ENCODE results near the gene MYH9.
A peak's percentile ranks its signal among the peaks of the same experiment; 100 is the strongest.

Gene MYH9

DNA sequence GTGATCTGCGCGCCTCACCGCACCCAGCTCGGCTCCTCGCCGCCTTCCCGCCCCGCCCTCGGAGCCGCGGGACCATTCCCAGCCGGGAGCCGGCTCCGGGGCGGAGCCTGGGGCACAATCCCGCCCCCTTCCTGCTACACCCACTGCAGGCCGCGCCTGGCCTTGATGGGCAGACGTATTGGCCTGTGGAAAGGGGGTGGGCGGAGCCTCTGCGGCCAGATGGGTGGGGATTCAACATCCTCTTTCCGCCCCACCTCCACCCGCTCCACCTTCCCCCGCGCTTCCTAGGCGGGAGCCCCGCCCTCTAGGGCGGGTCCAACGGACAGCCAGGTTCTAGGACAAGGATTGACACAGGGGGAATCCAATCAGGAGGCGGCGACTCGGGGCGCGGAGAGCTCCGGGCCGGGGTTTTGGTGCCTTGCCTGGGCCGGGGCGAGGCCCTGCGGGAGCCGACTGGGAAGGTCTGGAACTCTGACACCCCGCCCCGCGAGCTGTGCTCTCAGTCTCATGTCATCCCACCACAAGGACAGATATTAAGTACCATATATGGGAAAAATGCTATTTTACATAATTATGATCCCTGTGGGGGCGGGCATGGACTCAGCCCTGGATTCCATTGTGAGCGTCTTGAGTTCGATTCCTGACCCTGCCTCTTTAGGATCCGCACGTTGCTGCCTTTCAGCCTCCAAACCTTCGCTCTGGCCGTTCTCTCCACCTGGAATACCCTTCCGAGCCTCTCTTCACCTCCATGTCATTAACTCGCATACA lies at the start of gene MYH9:
Gene MYH9, minus strand, starts transcription at position 9 of the 768 bp plus-strand sequence. CDS start 38,731 bp downstream, outside the sequence.
- in situ Hi-C loops (cut with HindIII; ENCODE audit: low sequenced_read_pairs) = no loop called here
- H3K4me3 ChIP-seq (ENCODE audit: low read depth, low read length) = peak within 1 kb of the TSS; percentile 97
- TF ChIP-seq, protein P1, sequence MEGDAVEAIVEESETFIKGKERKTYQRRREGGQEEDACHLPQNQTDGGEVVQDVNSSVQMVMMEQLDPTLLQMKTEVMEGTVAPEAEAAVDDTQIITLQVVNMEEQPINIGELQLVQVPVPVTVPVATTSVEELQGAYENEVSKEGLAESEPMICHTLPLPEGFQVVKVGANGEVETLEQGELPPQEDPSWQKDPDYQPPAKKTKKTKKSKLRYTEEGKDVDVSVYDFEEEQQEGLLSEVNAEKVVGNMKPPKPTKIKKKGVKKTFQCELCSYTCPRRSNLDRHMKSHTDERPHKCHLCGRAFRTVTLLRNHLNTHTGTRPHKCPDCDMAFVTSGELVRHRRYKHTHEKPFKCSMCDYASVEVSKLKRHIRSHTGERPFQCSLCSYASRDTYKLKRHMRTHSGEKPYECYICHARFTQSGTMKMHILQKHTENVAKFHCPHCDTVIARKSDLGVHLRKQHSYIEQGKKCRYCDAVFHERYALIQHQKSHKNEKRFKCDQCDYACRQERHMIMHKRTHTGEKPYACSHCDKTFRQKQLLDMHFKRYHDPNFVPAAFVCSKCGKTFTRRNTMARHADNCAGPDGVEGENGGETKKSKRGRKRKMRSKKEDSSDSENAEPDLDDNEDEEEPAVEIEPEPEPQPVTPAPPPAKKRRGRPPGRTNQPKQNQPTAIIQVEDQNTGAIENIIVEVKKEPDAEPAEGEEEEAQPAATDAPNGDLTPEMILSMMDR (IDR thresholded peaks at IDR 0.05; ENCODE audit: low read depth, low read length) = no peak
- DNase-seq (ENCODE audit: low read depth, low spot score) = peak; percentile 100

DNA sequence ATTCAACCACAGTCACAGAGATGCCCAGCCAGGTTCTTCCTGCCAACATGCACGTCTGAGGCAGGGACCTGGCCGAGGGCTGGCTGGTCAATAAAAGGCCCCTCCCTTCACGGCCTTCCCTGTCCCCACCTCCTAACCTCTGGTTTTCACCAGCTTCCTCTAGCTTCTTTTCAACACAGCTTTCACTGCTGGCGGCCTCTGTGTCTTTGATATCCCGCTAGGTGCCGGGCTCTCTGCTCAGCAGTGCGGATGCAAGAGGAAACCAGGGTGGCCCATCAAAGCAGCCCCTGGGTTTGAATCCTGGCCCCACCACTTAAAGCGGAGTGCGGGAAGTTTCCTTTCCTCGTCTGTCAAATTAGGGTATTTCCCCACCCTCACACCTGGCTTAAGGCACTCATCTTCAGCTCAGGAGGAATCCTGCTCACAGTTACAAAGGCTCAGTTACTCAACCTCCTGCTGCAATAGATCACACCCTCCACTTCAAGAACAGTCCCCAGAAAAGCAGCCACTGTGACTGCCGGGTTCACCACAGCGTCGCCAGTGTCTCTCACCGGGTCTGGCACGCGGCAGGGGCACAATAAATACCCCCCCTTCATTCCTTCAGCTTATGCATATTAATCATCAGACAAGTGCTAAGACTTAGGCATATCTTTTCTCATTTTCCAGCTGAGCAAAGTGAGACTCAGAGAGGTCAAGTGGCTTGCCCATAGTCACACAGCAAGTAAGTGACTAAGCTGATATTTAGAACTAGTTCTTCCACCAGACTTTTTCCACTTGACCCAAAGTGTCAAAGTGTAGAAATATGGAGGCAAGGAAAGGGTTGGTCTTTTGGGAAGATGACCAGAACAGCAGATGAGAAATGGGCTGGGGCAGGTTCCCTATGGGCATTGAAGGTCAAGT lies 48.0 kb upstream of the MYH9 start:
- TF ChIP-seq, protein P1 (IDR thresholded peaks at IDR 0.05; ENCODE audit: low read depth, low read length) = no peak
- no peak overlapping the region for H3K4me3 ChIP-seq (ENCODE audit: low read depth, low read length)
- in situ Hi-C loops (cut with HindIII; ENCODE audit: low sequenced_read_pairs) = no loop called here
- DNase-seq (ENCODE audit: low read depth, low spot score) = no peak

DNA sequence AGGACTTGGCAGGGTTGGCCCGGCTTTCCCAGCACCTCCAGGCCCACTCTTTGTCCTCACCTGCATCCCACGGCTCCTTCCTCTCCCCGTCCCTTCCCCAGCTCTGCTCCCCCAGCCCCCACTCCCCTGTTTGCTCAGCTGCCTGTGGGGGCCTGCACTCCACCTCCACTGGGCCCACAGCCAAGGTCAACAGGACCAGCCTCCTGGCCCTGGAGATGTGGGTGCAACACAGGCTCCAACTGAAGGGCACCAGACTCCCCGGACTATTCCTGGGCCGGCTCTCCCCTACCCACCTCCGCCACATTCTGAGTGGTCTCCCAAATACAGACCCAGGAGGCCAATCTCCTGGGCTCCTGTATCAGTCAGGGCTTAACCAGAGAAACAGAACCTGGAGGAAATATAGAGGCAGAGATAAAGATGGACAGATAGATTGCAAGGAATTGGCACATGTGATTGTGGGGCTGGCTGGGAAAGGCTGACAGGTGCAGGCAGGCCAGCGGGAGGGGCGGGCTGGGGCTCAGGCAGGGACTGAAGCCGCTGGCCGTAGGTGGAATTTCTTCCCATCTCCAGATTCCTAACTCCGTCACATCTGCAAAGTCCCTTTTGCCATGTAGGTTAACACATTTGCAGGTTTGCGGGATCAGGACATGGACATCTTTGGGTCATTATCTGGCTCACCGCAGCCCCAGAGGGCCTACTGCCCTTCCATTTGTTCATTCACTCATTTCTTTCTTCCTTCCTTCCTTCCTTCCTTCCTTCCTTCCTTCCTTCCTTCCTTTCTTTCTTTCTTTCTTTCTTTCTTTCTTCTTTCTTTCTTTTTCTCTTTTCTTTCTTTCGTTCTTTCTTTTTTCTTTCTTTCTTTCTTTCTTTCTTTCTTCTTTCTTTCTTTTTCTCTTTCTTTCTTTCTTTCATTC lies 45.8 kb upstream of the MYH9 start:
- no peak overlapping the region for H3K4me3 ChIP-seq (ENCODE audit: low read depth, low read length)
- TF ChIP-seq, protein P1 (IDR thresholded peaks at IDR 0.05; ENCODE audit: low read depth, low read length) = no peak
- in situ Hi-C loops (cut with HindIII; ENCODE audit: low sequenced_read_pairs) = no loop called here
- no peak for DNase-seq (ENCODE audit: low read depth, low spot score)

DNA sequence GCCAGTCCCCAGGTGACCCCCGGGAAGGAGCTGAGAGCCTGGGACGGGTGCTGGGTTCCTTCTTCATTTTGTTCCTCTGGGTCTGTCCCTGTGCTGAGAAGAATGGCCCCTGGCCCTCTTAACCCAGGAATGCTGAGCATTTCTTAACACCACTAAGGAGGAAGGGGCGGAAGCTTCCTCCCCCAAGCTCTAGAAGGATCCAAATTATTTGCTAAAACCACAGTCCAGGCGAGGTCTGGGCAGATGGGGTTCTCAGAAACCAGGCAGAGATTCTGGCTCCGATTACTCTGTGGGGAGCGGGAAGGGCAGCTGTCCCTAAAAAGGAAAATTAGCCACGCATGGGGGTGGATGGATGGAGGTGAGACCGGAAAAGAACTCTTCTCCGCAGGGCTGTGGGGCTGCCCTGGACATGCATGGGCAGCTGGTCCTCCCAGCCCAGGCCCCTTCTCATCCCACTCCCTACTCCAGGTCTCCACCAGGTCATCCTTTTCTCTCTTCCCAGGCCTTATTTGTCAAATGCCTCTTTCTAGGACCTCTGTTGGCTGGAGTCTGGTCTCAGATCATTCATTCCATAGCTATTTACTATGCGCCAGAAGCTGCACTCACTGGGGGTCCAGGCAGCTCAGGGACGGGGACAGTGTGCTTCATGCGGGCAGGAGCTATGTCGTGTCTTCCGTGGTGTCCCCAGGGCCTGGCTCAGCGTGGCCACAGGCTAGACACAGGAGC lies 45.0 kb upstream of the MYH9 start:
- in situ Hi-C loops (cut with HindIII; ENCODE audit: low sequenced_read_pairs) = no loop called here
- DNase-seq (ENCODE audit: low read depth, low spot score) = peak; percentile 49
- H3K4me3 ChIP-seq (ENCODE audit: low read depth, low read length) = no peak overlapping the region
- TF ChIP-seq, protein P1 (IDR thresholded peaks at IDR 0.05; ENCODE audit: low read depth, low read length) = no peak

DNA sequence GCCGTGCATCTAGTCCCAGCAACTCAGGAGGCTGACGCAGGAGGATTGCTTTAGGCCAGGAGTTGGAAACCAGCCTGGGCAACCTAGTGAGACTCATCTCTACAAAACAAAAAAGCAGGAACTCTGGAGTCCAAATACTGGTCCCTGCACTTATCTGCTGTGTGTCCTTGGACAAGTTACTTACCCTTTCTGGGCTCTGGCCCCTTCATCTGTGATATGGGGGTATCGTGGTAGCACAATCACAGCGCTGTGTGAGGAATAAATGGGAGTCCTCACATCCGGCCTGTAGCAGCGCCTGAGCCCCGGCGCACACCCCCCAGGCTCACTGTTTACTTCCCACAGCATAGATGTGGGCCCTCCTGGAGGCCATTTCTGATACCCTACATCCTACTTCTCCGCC lies 44.2 kb upstream of the MYH9 start:
- no peak overlapping the region for H3K4me3 ChIP-seq (ENCODE audit: low read depth, low read length)

More for the DNA sequence above, 44.2 kb upstream of the MYH9 start:
- no peak for DNase-seq (ENCODE audit: low read depth, low spot score)
- TF ChIP-seq, protein P1 (IDR thresholded peaks at IDR 0.05; ENCODE audit: low read depth, low read length) = no peak
- in situ Hi-C loops (cut with HindIII; ENCODE audit: low sequenced_read_pairs) = no loop called here
